Measurements from ENCODE around the gene ACKR1. TPM values are rescaled to one million over a fixed set of nuclear protein-coding genes. Genes with fewer than 3 reads are reported as not detected.

ACKR1 gene
- total RNA-seq, 4 donors from 2014 or later, result 128 to 363 (median 212) TPM

GRCh38 chr1:159171688-159172501 lies 32.8 kb upstream of the ACKR1 start:
- Histone ChIP-seq H3K36me3 (no peaks in the 10 kb centered on the region), H3K27ac (peak overlapping the region; percentile 30 to 86 (median 74)), H3K9me3 (no peaks in the 10 kb centered on the region), H3K4me1 (peaks cover 0 to 46% (median 6%) of the 10 kb centered on the region in 4 donors), H3K4me3 (peak overlapping the region; percentile 41 to 60 (median 52)), H3K27me3 (peaks cover 0 to 36% of the 10 kb centered on the region in 2 donors)
- TF ChIP-seq CTCF (IDR thresholded peaks at IDR 0.05), result no peak
- TF ChIP-seq EP300 (IDR thresholded peaks at IDR 0.05), result no peak
- TF ChIP-seq POLR2A (IDR thresholded peaks at IDR 0.05), result no peak
- WGBS, 2 donors, result 1% methylated on average over 18 to 26 of the region's 49 CpGs
- DNase-seq (ENCODE audit: low spot score in 2 of 2), result no peak

- no peaks in the 10 kb centered on the region for H3K9me3 ChIP-seq
- peak overlapping the region; percentile 41 to 60 (median 52) for H3K4me3 ChIP-seq
- WGBS, 2 donors, result 1 to 2% methylated on average over 17 of the region's 17 CpGs
- TF ChIP-seq EP300 (IDR thresholded peaks at IDR 0.05) (peak in 1 of 2 donors; percentile 48), POLR2A (IDR thresholded peaks at IDR 0.05) (no peak), CTCF (IDR thresholded peaks at IDR 0.05) (no peak)
- H3K4me1 ChIP-seq, result peaks cover 0 to 46% (median 6%) of the 10 kb centered on the region in 4 donors
- peak overlapping the region in 3 of 4 donors; percentile 68 to 86 (median 80) for H3K27ac ChIP-seq
- peak in 1 of 2 donors; percentile 18 for DNase-seq (ENCODE audit: low spot score in 2 of 2)
- peaks cover 0 to 36% of the 10 kb centered on the region in 2 donors for H3K27me3 ChIP-seq
- H3K36me3 ChIP-seq, result no peaks in the 10 kb centered on the region
These were observed 31.9 kb upstream of the ACKR1 start for GRCh38 chr1:159172614-159173291.

- Histone ChIP-seq H3K27ac (peak overlapping the region in 2 of 4 donors; percentile 80 to 86), H3K36me3 (no peaks in the 10 kb centered on the region), H3K4me3 (peak overlapping the region in 2 of 4 donors; percentile 57 to 60), H3K27me3 (peaks cover 0 to 35% of the 10 kb centered on the region in 2 donors), H3K4me1 (peaks cover 0 to 46% (median 6%) of the 10 kb centered on the region in 4 donors), H3K9me3 (no peaks in the 10 kb centered on the region)
- no peak for DNase-seq (ENCODE audit: low spot score in 2 of 2)
- TF ChIP-seq EP300 (IDR thresholded peaks at IDR 0.05) (no peak), POLR2A (IDR thresholded peaks at IDR 0.05) (no peak)
- WGBS, 2 donors, result 25 to 31% methylated on average over 7 of the region's 7 CpGs
These were observed 31.4 kb upstream of the ACKR1 start for GRCh38 chr1:159173320-159173719.

- no peak overlapping the region for H3K4me3 ChIP-seq
- H3K27me3 ChIP-seq, result peaks cover 0 to 31% of the 10 kb centered on the region in 2 donors
- 38 to 47% methylated on average over 2 of the region's 2 CpGs for WGBS, 2 donors
- no peaks in the 10 kb centered on the region for H3K36me3 ChIP-seq
- TF ChIP-seq EP300 (IDR thresholded peaks at IDR 0.05) (no peak), POLR2A (IDR thresholded peaks at IDR 0.05) (no peak)
- no peaks in the 10 kb centered on the region for H3K9me3 ChIP-seq
- H3K4me1 ChIP-seq, result peaks cover 0 to 44% (median 6%) of the 10 kb centered on the region in 4 donors
- H3K27ac ChIP-seq, result no peak overlapping the region
- no peak for DNase-seq (ENCODE audit: low spot score in 2 of 2)
These were observed 29.1 kb upstream of the ACKR1 start for GRCh38 chr1:159175571-159175970.

- Histone ChIP-seq H3K27me3 (peaks cover 0 to 13% of the 10 kb centered on the region in 2 donors), H3K36me3 (no peaks in the 10 kb centered on the region), H3K27ac (no peak overlapping the region), H3K4me3 (no peak overlapping the region), H3K4me1 (peaks cover 0 to 28% (median 6%) of the 10 kb centered on the region in 4 donors), H3K9me3 (no peaks in the 10 kb centered on the region)
- 17 to 24% methylated on average over 3 of the region's 3 CpGs for WGBS, 2 donors
- DNase-seq (ENCODE audit: low spot score in 2 of 2), result peak in 1 of 2 donors; percentile 53
- TF ChIP-seq POLR2A (IDR thresholded peaks at IDR 0.05), result no peak
- TF ChIP-seq CTCF (IDR thresholded peaks at IDR 0.05), result no peak
- peak in 1 of 2 donors; percentile 14 for TF ChIP-seq EP300 (IDR thresholded peaks at IDR 0.05)
These were observed 27.3 kb upstream of the ACKR1 start for GRCh38 chr1:159177272-159177907.
